Muscle layer of colon (tissue), 2 donors: ENCODE measurements around the gene GCGR.

ENCODE experiments used
- H3K27ac ChIP-seq: one replicate; pipeline ENCODE4 v1.7.0; 2013; ENCODE audit warnings: low read depth, mild to moderate bottlenecking, low read length, moderate library complexity
- H3K27me3 ChIP-seq, 2 donors: one replicate each; pipeline ENCODE4 v1.7.0; 2013; ENCODE audit warnings: low read length in 2 of 2, mild to moderate bottlenecking in 2 of 2; ENCODE audit not compliant: insufficient read depth in 2 of 2, control insufficient read depth in 1 of 2
- H3K36me3 ChIP-seq: one replicate; pipeline ENCODE4 v1.7.0; 2013; ENCODE audit warnings: mild to moderate bottlenecking, low read length; ENCODE audit not compliant: insufficient read depth
- H3K4me1 ChIP-seq: one replicate; pipeline ENCODE4 v1.7.0; 2013; ENCODE audit warnings: mild to moderate bottlenecking, low read length; ENCODE audit not compliant: insufficient read depth
- H3K4me3 ChIP-seq, 2 donors: one replicate each; pipeline ENCODE4 v1.7.0; 2013; ENCODE audit warnings: low read length in 2 of 2, low read depth in 1 of 2, mild to moderate bottlenecking in 1 of 2, moderate library complexity in 1 of 2
- H3K9ac ChIP-seq: one replicate; pipeline ENCODE4 v1.7.0; 2013; ENCODE audit warnings: low read length
- H3K9me3 ChIP-seq: one replicate; pipeline ENCODE4 v1.7.0; 2013; ENCODE audit warnings: mild to moderate bottlenecking, low read length
- donor health status: abdominal sarcoma.
- donor health status: Adenocarcinoma of cecum.

The GCGR gene

GRCh38 chr17:81803728-81804558 is at the start of gene GCGR:
GCGR (plus strand) TSS chr17:81804150; CDS start chr17:81809019, 4,869 bp downstream.
- Histone ChIP-seq H3K36me3 (no peaks in the 10 kb centered on the region), H3K27me3 (peaks cover 27 to 73% of the 10 kb centered on the region in 2 donors), H3K9me3 (no peaks in the 10 kb centered on the region), H3K9ac (no peak within 1 kb of the TSS), H3K27ac (no peak within 1 kb of the TSS), H3K4me1 (no peaks in the 10 kb centered on the region), H3K4me3 (no peak within 1 kb of the TSS)

DNA sequence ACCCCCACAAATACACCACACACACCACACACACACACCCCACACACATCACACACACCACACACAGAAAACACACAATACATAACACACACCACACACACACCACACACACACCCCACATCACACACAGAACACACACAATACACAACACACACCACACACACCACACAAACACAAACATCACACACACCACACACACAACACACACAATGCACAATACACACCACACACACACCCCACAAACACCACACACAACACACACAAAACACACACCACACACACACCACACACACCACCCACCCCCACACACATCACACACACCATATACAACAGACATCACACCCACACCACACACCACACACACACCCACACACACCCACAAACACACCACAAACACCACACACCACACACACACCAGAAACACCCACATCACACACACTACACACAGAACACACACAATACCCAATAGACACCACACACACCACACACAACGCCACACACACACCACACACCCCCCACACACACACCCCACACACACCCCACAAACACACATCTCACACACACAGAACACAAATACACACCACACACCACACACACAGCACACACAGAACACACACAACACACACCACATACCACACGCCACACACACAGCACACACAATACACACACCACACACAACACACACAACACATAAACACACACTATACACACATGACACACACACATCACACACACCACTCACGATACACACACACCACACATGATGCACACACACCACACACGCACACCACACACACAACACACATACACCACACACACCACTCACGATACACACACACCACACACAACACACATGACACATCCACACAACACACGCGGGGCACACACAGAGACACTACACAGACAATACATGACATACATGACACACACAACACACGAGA is 11.0 kb upstream of the GCGR start:
- H3K27ac ChIP-seq = no peak overlapping the region
- no peaks in the 10 kb centered on the region for H3K9me3 ChIP-seq
- H3K36me3 ChIP-seq = no peaks in the 10 kb centered on the region
- H3K27me3 ChIP-seq = peaks cover 18 to 20% of the 10 kb centered on the region in 2 donors
- H3K4me1 ChIP-seq = no peaks in the 10 kb centered on the region
- H3K9ac ChIP-seq = no peak overlapping the region
- no peak overlapping the region for H3K4me3 ChIP-seq

GRCh38 chr17:81794074-81794476 is 9.9 kb upstream of the GCGR start:
- Histone ChIP-seq H3K4me3 (no peak overlapping the region), H3K36me3 (no peaks in the 10 kb centered on the region), H3K4me1 (no peaks in the 10 kb centered on the region), H3K27ac (no peak overlapping the region), H3K9me3 (no peaks in the 10 kb centered on the region), H3K9ac (no peak overlapping the region), H3K27me3 (peaks cover 18 to 20% of the 10 kb centered on the region in 2 donors)

DNA sequence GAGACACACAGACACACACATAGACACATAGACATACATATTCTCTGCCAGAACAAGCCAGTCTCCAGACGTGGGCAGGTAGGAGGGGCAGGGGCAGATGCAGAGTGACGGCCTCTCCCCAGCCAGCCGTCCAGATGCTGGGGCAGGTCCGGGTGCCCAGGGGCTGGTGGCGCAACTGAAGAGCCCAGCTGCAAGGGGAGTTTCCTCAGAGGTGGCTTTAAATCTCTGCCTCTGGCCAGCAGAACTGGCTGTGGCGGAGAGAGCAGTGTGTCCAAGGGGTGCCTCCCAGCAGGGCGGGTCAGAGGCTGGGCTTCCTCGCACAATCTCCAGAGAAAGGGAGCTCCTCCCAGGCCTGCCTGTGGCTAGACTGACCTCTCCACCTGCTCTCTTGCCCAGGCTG is 9.4 kb upstream of the GCGR start:
- no peak overlapping the region for H3K27ac ChIP-seq
- no peak overlapping the region for H3K9ac ChIP-seq
- no peaks in the 10 kb centered on the region for H3K36me3 ChIP-seq
- H3K27me3 ChIP-seq = peaks cover 18 to 20% of the 10 kb centered on the region in 2 donors
- no peaks in the 10 kb centered on the region for H3K9me3 ChIP-seq
- H3K4me1 ChIP-seq = no peaks in the 10 kb centered on the region
- H3K4me3 ChIP-seq = no peak overlapping the region

DNA sequence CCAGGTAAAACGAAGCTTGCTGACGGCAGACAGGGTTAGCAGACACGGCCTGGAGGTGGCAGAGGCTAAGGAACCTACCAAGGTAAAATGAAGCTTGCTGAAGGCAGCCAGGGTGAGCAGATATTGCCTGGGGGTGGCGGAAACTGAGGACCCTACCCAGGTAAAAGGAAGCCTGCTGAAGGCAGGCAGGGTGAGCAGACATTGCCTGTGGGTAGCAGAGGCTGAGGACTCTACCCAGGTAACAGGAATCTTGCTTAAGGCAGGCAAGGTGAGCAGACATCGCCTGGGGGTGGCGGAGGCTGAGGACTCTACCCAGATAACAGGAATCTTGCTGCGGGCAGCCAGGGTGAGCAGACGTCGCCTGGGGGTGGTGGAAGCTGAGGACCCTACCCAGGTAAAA is 2.6 kb upstream of the GCGR start:
- H3K27me3 ChIP-seq = peaks cover 27 to 60% of the 10 kb centered on the region in 2 donors

DNA sequence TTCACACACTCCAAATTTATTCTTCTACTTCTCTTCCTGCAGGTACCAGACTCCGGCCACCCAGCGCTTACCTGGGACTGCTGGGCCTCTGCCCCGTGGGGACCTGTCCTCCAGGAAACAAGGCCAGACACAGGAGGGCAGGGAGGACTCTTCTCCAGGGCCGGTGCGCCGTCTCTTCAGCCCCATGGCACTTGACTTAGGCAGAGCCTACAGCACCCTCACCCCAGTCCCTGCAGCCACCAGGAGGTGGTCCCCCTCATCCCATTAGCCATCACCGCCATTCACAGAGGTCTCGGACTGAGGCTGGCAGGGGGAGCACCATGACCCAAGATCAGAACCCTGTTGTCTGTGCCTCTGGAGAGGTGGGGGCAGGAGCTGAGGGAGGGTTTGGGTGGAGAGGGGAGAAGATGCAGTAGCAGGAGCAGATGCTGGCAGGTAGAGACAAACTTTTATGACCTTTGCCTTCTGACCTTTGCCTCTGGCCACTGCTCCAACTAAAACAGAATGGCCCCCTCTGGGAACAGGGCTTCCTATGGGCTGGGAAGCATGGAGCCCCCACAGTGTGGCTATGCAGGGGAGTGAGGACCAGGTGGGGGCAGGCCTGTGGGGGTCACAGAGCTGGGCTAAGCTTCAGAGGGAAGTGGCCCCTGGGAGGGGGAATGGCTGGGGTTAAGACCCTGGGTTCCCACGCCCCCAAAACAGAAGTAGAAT is 1.7 kb upstream of the GCGR start:
- no peak overlapping the region for H3K4me3 ChIP-seq
- no peak overlapping the region for H3K9ac ChIP-seq
- no peaks in the 10 kb centered on the region for H3K4me1 ChIP-seq
- H3K36me3 ChIP-seq = no peaks in the 10 kb centered on the region
- no peaks in the 10 kb centered on the region for H3K9me3 ChIP-seq
- no peak overlapping the region for H3K27ac ChIP-seq
- peaks cover 27 to 68% of the 10 kb centered on the region in 2 donors for H3K27me3 ChIP-seq

More for the DNA sequence above, 2.6 kb upstream of the GCGR start:
- no peaks in the 10 kb centered on the region for H3K4me1 ChIP-seq
- H3K36me3 ChIP-seq = no peaks in the 10 kb centered on the region
- no peak overlapping the region for H3K27ac ChIP-seq
- no peaks in the 10 kb centered on the region for H3K9me3 ChIP-seq
- no peak overlapping the region for H3K9ac ChIP-seq
- H3K4me3 ChIP-seq = no peak overlapping the region

GRCh38 chr17:81802856-81803643 is 900 bp upstream of the GCGR start:
- Histone ChIP-seq H3K4me3 (no peak overlapping the region), H3K4me1 (no peaks in the 10 kb centered on the region), H3K27ac (no peak overlapping the region), H3K36me3 (no peaks in the 10 kb centered on the region), H3K9me3 (no peaks in the 10 kb centered on the region), H3K9ac (no peak overlapping the region), H3K27me3 (peaks cover 27 to 73% of the 10 kb centered on the region in 2 donors)

DNA sequence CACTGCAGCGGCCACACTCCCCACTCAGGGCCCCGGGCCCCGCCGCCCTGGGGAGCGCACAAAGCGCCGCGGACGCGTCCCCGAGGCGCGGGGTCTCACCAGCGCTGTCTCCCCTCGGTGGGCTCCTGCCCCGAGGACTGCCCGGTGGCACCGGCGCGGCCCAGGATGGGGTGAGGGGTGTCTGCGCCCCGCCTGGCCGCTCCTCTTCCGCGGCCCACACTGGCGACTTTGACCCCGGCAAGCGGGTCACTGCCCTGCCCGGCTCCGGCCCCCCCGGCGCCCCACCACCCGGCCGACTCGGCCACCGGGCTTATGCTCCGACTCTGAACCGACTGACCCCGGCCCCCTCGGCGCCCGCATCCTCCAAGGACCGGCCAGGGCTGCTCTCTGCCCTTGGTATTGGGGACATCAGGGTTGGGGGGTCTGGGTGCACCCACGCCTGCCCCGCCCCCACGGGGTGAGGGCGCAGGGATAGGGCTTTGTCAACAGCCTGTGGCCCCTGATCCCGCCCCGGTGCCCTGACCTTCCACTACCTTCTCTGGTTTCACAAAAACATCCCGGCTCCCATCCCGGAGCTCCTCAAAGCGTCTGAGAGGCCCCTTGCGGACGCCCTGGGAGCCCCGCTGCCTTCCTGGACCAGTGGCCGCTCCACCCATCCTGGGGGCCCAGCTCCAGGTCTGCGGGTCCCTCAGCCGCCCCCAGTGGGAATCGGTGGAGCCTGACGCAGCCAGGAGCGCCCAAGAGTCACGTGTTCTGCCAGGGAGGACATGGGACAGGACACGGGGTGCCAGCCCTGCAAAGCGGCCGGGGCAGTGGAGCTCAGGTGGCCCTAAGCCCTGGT is 829 bp downstream of the GCGR start:
- Histone ChIP-seq H3K9me3 (no peaks in the 10 kb centered on the region), H3K27me3 (peaks cover 27 to 79% of the 10 kb centered on the region in 2 donors), H3K4me1 (no peaks in the 10 kb centered on the region), H3K4me3 (no peak overlapping the region), H3K9ac (no peak overlapping the region), H3K27ac (no peak overlapping the region), H3K36me3 (no peaks in the 10 kb centered on the region)

GRCh38 chr17:81805707-81806460 is 1.9 kb downstream of the GCGR start:
- Histone ChIP-seq H3K9me3 (no peaks in the 10 kb centered on the region), H3K4me1 (no peaks in the 10 kb centered on the region), H3K27me3 (peaks cover 27 to 78% of the 10 kb centered on the region in 2 donors), H3K4me3 (no peak overlapping the region), H3K27ac (no peak overlapping the region), H3K9ac (no peak overlapping the region), H3K36me3 (no peaks in the 10 kb centered on the region)
